ENCODE measurements around the gene HTRA1. TPM values are rescaled to one million over a fixed set of nuclear protein-coding genes. Genes with fewer than 3 reads are reported as not detected.

The HTRA1 gene
- total and polyA plus RNA-seq, 9 of the 15 experiments (the other 6 are each of a cell fraction or from before 2014, with no cell fraction given), result 0.06 to 0.16 (median 0.13) TPM; not detected in 5

GRCh38 chr10:122454603-122455080 is 6.7 kb upstream of the HTRA1 start, which contains the start of gene ARMS2:
Gene ARMS2, plus strand, starts transcription at chr10:122454653. Its CDS starts 75 bp downstream, at chr10:122454728.
- POLR2A ChIA-PET, result no interaction called here
- Histone ChIP-seq H3K4me2 (ENCODE audit: insufficient read depth, low read length) (no peak within 1 kb of the TSS), H3K27ac (ENCODE audit: extremely low read depth, low read depth, low read length) (no peak within 1 kb of the TSS), H2AFZ (ENCODE audit: low read depth, low read length) (no peak within 1 kb of the TSS), H3K9me1 (ENCODE audit: control insufficient read depth, insufficient read depth, low read length) (no peaks in the 10 kb centered on the region), H3K4me1 (replicated peaks in 1 of 2; ENCODE audit: control insufficient read depth in 2 of 2, insufficient read depth in 2 of 2, low read length in 2 of 2) (no peaks in the 10 kb centered on the region), H3K27me3 (ENCODE audit: control insufficient read depth in 2 of 2, insufficient read depth in 2 of 2, low read length in 2 of 2) (peaks cover 0 to 8% of the 10 kb centered on the region in 2 experiments; a peak in 1 of 5 replicates), H4K20me1 (replicated peaks; ENCODE audit: control insufficient read depth, insufficient read depth, low read length) (no peaks in the 10 kb centered on the region), H3K79me2 (ENCODE audit: control insufficient read depth, insufficient read depth, low read length) (no peaks in the 10 kb centered on the region), H3K9ac (ENCODE audit: insufficient read depth in 1 of 2, low read depth in 2 of 2, low read length in 2 of 2) (no peak within 1 kb of the TSS), H3K4me3 (no peak within 1 kb of the TSS), H3K9me3 (replicated peaks; ENCODE audit: control insufficient read depth, insufficient read depth, low read depth, low read length) (no peaks in the 10 kb centered on the region), H3K36me3 (ENCODE audit: control insufficient read depth, insufficient read depth, low read length) (no peaks in the 10 kb centered on the region)
- in situ Hi-C loops (cut with MboI), result no loop called here
- intact Hi-C loops (cut with micrococcal nuclease), result no loop called here
- TF ChIP-seq TAF7 (tag; IDR thresholded peaks at IDR 0.05) (no peak), ARHGAP35 (IDR thresholded peaks at IDR 0.05; ENCODE audit: partially characterized antibody) (no peak), MLLT1 (IDR thresholded peaks at IDR 0.05) (no peak), POLR2A (conservative IDR thresholded peaks at IDR 0.05) (no peak), CCAR2 (IDR thresholded peaks at IDR 0.05; ENCODE audit: low read depth, low read length) (no peak), TSC22D4 (tag; IDR thresholded peaks at IDR 0.05) (no peak), HMGN3 (IDR thresholded peaks at IDR 0.05; ENCODE audit: borderline replicate concordance, extremely low read depth, insufficient read length, low read depth, low read length) (no peak)
- ATAC-seq (no peak), FAIRE-seq (no peak), DNase-seq (ENCODE audit: extremely low read depth in 1 of 4, low spot score in 3 of 4) (no peak)
- WGBS (ENCODE audit: insufficient coverage, low coverage, missing lambda C conversion rate), result 0% methylated on average over 6 of the region's 7 CpGs
- CTCF ChIA-PET (ENCODE audit: low intra/inter-chr PET ratio), result no interaction called here
- BruUV-seq (replicated peaks), result no TSS peak

Data from K562 (cell line).